GM19463 (cell line): ENCODE results near the gene DPY19L2.
A peak's percentile ranks its signal among the peaks of the same experiment; 100 is the strongest.
"Not testable (repeated sequence)": the region's sequence is repeated elsewhere in the genome, so short reads cannot be mapped to it uniquely, and the experiment has no call there.

Source experiments
- ATAC-seq: cut with Tn5 transposase; IDR thresholded peaks from one replicate; pipeline ENCODE4 v1.9.1; 2021; ENCODE audit warnings: mild to moderate bottlenecking, moderate library complexity; ENCODE audit not compliant: unreplicated experiment

The DPY19L2 gene

DNA sequence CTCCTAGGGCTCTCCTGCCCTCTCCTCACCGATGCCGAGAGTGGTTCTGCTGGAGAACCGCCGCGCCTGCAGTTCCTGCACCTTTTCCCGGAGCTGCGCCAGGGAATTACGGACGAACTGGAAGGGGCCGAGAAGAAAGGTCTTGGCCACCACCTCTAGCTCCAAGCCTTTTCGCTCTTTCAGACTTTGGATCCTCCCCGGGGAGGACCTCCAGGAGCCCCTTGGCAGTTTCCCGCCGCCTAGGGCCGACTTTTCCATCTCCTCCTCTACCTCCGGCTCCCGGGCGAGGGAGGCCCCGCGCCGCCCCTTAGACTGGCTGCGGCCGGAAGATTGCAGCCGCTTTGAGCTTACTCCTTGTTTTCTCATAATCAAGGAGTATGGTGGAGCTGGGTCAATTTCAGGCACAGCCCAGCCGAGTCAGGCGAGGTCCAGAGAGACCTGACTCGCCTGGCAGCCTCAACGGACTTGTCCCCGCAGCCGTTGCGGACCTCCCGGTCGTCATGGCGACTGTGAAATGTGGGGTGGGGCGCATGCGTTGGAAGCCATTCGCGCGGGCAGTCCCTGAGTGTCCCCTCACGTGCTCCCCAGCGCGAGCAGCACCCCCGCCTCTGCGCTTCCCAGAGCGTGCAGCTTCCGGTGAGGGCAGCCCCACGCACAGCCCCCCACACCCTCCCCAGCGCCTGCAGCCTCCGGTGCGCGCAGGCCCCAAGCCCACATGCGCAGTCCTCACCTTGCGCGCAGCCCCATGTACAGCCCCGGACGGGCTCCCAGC is at the start of gene DPY19L2:
TSS of gene DPY19L2 (minus strand) at position 466 of the 772 bp plus-strand sequence. CDS start at position 366, 100 bp downstream.
- ATAC-seq: peak; percentile 73

GRCh38 chr12:63716891-63717290 is 48.6 kb upstream of the DPY19L2 start:
- not testable (repeated sequence) for ATAC-seq

DNA sequence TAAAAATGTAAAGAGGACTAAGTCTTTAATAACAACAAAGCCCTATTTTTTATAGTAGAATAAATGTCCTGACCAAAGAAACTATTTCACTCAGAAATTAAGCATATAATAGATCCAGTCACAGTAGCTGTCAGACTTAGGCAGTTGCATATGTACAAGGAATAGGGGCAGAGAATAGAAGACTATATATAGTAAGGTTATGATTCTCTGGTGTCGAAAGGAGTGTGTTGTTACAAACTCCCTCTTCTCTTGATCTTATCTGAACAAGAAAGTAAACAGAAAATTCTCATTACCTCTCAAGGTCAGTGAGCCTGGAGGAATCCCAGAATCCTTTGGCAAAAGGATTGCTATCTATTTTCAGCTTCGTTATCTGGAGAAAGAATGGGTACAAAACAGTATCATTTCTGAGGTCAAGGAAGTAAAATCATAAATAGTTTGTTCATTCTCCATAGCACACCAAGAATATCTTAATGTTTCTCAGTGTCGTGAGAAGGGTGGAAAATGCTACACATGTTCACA is 46.9 kb upstream of the DPY19L2 start:
- not testable (repeated sequence) for ATAC-seq

- not testable (repeated sequence) for ATAC-seq
These were observed 46.1 kb upstream of the DPY19L2 start for GRCh38 chr12:63714409-63714808.

- not testable (repeated sequence) for ATAC-seq
These were observed 45.4 kb upstream of the DPY19L2 start for GRCh38 chr12:63713681-63714075.

- not testable (repeated sequence) for ATAC-seq
These were observed 44.8 kb upstream of the DPY19L2 start for GRCh38 chr12:63712979-63713680.

DNA sequence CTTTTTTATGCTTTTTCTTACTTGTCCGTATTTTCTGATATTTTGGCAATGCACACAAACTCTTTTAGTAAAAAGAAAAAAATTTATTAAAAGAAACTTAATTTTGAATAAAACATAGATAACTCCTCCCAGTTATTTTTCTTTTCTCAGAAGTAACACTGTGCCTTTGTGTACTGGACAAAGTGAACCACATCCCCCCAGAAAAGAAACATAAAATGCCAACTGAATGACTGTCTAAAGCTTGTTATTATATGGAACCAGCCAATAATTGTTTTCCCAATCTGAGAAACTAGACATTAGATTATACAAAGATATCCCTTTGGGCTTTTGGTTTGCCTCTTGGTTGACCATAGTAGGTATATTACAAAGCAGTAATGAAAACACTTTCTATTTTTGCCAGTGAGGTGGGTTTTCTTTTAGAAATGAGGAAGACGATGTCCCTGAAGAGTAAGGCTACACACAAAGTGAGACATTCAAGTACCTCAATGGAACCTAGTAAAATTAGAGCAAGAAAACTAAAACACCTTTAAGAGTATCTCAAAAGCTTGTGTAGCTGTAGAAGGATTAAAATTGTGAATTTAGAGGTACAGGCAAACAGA is 44.2 kb upstream of the DPY19L2 start:
- ATAC-seq: not testable (repeated sequence)

DNA sequence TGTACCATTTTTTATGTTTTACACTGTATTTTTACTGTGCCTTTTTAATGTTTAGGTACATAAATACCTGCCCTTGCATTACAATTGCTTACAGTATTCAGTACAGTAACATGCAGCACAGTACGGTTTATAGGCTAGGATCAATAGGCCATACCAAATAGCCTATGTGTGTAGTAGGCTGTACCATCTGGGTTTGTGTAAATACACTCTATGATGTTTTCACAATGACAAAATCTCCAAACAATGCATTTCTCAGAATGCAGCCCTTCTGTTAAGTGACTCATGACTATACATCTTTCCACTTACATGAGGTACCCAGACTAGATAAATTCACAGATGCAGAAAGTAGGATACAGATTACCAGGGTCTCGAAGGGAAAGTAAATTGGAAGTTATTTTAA is 43.0 kb upstream of the DPY19L2 start:
- ATAC-seq: not testable (repeated sequence)

- no peak for ATAC-seq
These were observed 38.0 kb upstream of the DPY19L2 start for GRCh38 chr12:63706336-63706735.

- not testable (repeated sequence) for ATAC-seq
These were observed 31.5 kb upstream of the DPY19L2 start for GRCh38 chr12:63699678-63700382.

- ATAC-seq: not testable (repeated sequence)
These were observed 30.7 kb upstream of the DPY19L2 start for GRCh38 chr12:63699011-63699410.

DNA sequence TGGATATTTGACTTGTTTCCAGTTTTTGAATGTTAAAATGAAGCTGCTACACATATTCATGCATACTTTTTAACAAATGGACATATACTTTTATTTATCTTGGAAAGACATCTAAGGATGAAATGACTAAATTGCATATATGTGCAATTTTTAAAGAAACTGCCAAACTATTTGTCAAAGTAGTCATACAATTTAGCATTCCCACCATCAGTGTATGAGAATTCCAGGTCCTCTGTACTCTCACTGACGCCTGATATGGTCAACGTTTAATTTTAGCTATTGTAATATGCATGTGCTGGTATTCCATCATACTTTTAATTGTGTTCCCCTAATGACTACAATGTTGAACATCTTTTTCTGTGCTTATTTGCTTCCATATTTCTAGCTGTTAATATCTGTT is 22.5 kb upstream of the DPY19L2 start:
- not testable (repeated sequence) for ATAC-seq

- not testable (repeated sequence) for ATAC-seq
These were observed 20.8 kb upstream of the DPY19L2 start for GRCh38 chr12:63689141-63689540.

- not testable (repeated sequence) for ATAC-seq
These were observed 18.3 kb upstream of the DPY19L2 start for GRCh38 chr12:63686623-63687022.

GRCh38 chr12:63685789-63686188 is 17.5 kb upstream of the DPY19L2 start:
- not testable (repeated sequence) for ATAC-seq

- ATAC-seq: not testable (repeated sequence)
These were observed 14.3 kb upstream of the DPY19L2 start for GRCh38 chr12:63682617-63683016.

DNA sequence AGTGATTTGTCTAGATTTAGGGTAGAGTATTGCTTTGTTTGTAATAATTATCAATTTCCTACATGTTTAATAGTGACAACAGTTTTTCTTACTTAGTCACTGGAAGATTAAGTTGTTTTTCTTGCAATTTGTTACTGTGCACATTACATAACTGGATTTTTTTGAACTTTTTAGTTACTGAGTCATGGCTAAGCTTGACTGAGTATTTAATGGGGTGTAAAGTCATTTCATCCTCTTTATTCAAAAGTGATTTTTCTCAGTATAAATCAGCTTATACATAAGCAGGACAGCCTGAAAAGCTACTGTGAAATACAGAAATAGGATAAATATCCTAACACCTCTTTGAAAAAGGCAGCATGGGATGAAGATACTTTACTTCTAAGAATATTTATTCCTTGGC is 12.5 kb upstream of the DPY19L2 start:
- ATAC-seq: not testable (repeated sequence)

- not testable (repeated sequence) for ATAC-seq
These were observed 4.3 kb upstream of the DPY19L2 start for GRCh38 chr12:63672550-63672949.

DNA sequence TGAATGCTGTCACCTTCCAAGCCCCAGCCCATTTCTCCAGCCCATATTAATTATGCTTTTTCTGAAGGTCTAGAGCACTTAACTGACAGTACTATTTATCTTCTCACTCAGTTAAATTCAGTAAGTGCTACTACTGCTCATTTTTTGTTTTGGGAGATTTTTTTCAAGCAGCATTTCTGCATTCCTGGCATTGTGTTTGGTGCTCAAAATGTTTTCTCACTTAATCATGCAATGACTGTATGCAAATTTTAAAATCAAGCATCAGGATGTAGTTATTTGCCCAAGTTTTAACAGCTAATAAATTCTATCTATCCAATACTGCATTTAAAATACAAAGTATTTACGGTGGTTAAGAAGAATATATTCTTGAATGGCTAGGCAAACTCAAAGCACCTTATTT is 1.6 kb upstream of the DPY19L2 start:
- ATAC-seq: not testable (repeated sequence)

- not testable (repeated sequence) for ATAC-seq
These were observed 1.1 kb upstream of the DPY19L2 start for GRCh38 chr12:63669427-63669826.
